ENCODE measurements around the gene KRTDAP.
A peak's percentile ranks its signal among the peaks of the same experiment; 100 is the strongest.

The KRTDAP gene

GRCh38 chr19:35512831-35513627 is 22.8 kb upstream of the KRTDAP start:
- DNase-seq = no peak

- no peak for DNase-seq
These were observed 21.1 kb upstream of the KRTDAP start for GRCh38 chr19:35511337-35511736.

GRCh38 chr19:35510626-35510964 is 20.3 kb upstream of the KRTDAP start:
- DNase-seq = no peak

- peak in 11 of 14 donors; percentile 2 to 46 (median 19) for DNase-seq
These were observed 19.8 kb upstream of the KRTDAP start for GRCh38 chr19:35509861-35510625.

GRCh38 chr19:35509018-35509652 is 18.9 kb upstream of the KRTDAP start:
- DNase-seq = no peak

GRCh38 chr19:35508129-35508528 is 17.9 kb upstream of the KRTDAP start:
- DNase-seq = no peak

- DNase-seq = no peak
These were observed 17.3 kb upstream of the KRTDAP start for GRCh38 chr19:35507561-35507960.

GRCh38 chr19:35506011-35506410 is 15.7 kb upstream of the KRTDAP start:
- DNase-seq = no peak

GRCh38 chr19:35502751-35503150 is 12.5 kb upstream of the KRTDAP start:
- DNase-seq = no peak

GRCh38 chr19:35501684-35502083 is 11.4 kb upstream of the KRTDAP start:
- DNase-seq = no peak

GRCh38 chr19:35500611-35501010 is 10.3 kb upstream of the KRTDAP start:
- no peak for DNase-seq

- DNase-seq = no peak
These were observed 8.8 kb upstream of the KRTDAP start for GRCh38 chr19:35498984-35499527.

- DNase-seq = no peak
These were observed 8.0 kb upstream of the KRTDAP start for GRCh38 chr19:35498220-35498619.

GRCh38 chr19:35497406-35497805 is 7.1 kb upstream of the KRTDAP start:
- no peak for DNase-seq

GRCh38 chr19:35495107-35496064 is 5.1 kb upstream of the KRTDAP start:
- peak in 11 of 14 donors; percentile 5 to 61 (median 20) for DNase-seq

GRCh38 chr19:35493971-35494370 is 3.7 kb upstream of the KRTDAP start:
- DNase-seq = no peak

- no peak for DNase-seq
These were observed 1.6 kb upstream of the KRTDAP start for GRCh38 chr19:35491836-35492360.

GRCh38 chr19:35488677-35489076 is 1.6 kb downstream of the KRTDAP start:
- no peak for DNase-seq

- DNase-seq = no peak
These were observed 2.5 kb downstream of the KRTDAP start for GRCh38 chr19:35487656-35488182.

GRCh38 chr19:35486268-35486708 is 4.0 kb downstream of the KRTDAP start:
- DNase-seq = no peak

All from C1 segment of cervical spinal cord (tissue), 14 donors.